Effector memory CD8-positive, alpha-beta T cell (primary cell): ENCODE measurements around the gene ERC1.

Source experiments
- ATAC-seq: fragments of 150-1000 bp; cut with Tn5 transposase; replicated peaks from 2 replicates; pipeline ENCODE4 v1.10.0; 2021; ENCODE audit warnings: mild to moderate bottlenecking, moderate library complexity
- DNase-seq, 3 experiments: peaks; one replicate each; pipeline ENCODE4 v3.0.0; 2021
- H3K27ac Mint-ChIP-seq, 2 donors: one replicate each; pipeline ENCODE4 v1.8.0; 2022; ENCODE audit warnings: mild to moderate bottlenecking in 2 of 2, mixed read lengths in 2 of 2, moderate library complexity in 2 of 2
- H3K27me3 Mint-ChIP-seq, 2 donors: one replicate each; pipeline ENCODE4 v1.8.0; 2022; ENCODE audit warnings: mixed read lengths in 2 of 2
- H3K36me3 Mint-ChIP-seq: one replicate; pipeline ENCODE4 v1.8.0; 2022; ENCODE audit warnings: mild to moderate bottlenecking, moderate library complexity, mixed read lengths; ENCODE audit not compliant: insufficient read depth
- H3K4me1 Mint-ChIP-seq, 2 donors: one replicate each; pipeline ENCODE4 v1.8.0; 2022; ENCODE audit warnings: low read depth in 2 of 2, mixed read lengths in 2 of 2
- H3K4me3 Mint-ChIP-seq, 2 donors: one replicate each; pipeline ENCODE4 v1.8.0; 2022; ENCODE audit warnings: mild to moderate bottlenecking in 2 of 2, mixed read lengths in 2 of 2, moderate library complexity in 2 of 2
- H3K9me3 Mint-ChIP-seq, 2 donors: one replicate each; pipeline ENCODE4 v1.8.0; 2022; ENCODE audit warnings: mixed read lengths in 2 of 2

ERC1 gene

GRCh38 chr12:1382826-1383225 is 391.8 kb downstream of the ERC1 start:
- no peak overlapping the region for H3K27ac Mint-ChIP-seq
- H3K9me3 Mint-ChIP-seq, result no peaks in the 10 kb centered on the region
- H3K36me3 Mint-ChIP-seq, result no peaks in the 10 kb centered on the region
- no peak for ATAC-seq
- DNase-seq, result no peak
- H3K27me3 Mint-ChIP-seq, result no peaks in the 10 kb centered on the region
- no peak overlapping the region for H3K4me3 Mint-ChIP-seq
- no peaks in the 10 kb centered on the region for H3K4me1 Mint-ChIP-seq

DNA sequence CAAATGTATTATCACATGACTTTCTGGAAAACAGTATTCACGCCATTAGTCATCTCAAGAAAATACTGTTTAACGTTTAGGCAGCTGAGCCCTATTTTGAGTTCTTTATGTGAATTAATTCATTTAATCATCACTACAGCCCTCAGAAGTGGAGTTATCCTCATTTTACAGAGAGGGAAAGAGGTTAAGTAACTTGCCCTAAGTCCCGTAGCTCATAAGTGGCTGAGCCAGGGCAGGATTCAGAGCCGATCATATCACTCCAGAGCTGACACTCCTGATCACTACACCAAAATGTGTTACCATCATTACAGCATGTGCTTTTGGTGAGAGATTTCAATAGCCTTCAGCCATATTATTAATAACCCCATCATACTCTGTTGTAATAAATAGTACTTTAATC is 392.7 kb downstream of the ERC1 start:
- no peak for ATAC-seq
- H3K27ac Mint-ChIP-seq, result no peak overlapping the region
- H3K36me3 Mint-ChIP-seq, result no peaks in the 10 kb centered on the region
- H3K27me3 Mint-ChIP-seq, result no peaks in the 10 kb centered on the region
- H3K4me3 Mint-ChIP-seq, result no peak overlapping the region
- no peaks in the 10 kb centered on the region for H3K9me3 Mint-ChIP-seq
- H3K4me1 Mint-ChIP-seq, result no peaks in the 10 kb centered on the region
- DNase-seq, result no peak

- Mint-ChIP-seq H3K9me3 (no peaks in the 10 kb centered on the region), H3K27ac (no peak overlapping the region), H3K4me3 (no peak overlapping the region), H3K27me3 (no peaks in the 10 kb centered on the region), H3K36me3 (no peaks in the 10 kb centered on the region), H3K4me1 (no peaks in the 10 kb centered on the region)
- DNase-seq (no peak), ATAC-seq (no peak)
Observed at GRCh38 chr12:1384910-1385309, 393.9 kb downstream of the ERC1 start.

- no peaks in the 10 kb centered on the region for H3K36me3 Mint-ChIP-seq
- H3K27me3 Mint-ChIP-seq, result no peaks in the 10 kb centered on the region
- ATAC-seq, result no peak
- H3K27ac Mint-ChIP-seq, result no peak overlapping the region
- H3K4me1 Mint-ChIP-seq, result no peaks in the 10 kb centered on the region
- H3K9me3 Mint-ChIP-seq, result peaks cover 0 to 7% of the 10 kb centered on the region in 2 donors
- DNase-seq, result no peak
- H3K4me3 Mint-ChIP-seq, result no peak overlapping the region
Observed at GRCh38 chr12:1391722-1392121, 400.7 kb downstream of the ERC1 start.

DNA sequence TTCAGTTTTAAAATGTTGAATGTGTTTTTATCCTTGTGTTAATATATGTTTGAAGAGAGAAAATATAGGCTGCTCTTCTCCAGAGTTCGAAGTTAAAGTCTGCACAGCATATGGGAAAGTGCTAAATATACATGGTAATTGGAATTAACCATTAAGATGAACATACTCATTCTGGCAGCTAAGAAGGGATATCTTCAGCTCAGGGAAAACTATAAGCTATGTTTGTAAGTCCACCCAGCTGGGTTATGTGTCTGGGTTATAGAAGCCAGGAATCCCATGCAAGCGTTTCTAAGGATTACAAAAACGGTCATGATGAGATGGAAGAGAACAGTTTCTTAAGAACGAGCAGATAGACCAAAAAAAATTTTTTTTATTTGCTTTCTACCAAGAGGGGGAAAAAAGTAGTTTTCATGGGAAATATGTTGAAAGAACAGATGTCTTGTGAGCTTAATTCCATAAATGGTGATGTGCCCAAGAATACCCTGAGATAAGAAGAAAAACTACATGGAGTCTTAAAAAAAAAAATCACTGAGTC is 404.5 kb downstream of the ERC1 start:
- peaks cover 0 to 7% of the 10 kb centered on the region in 2 donors for H3K9me3 Mint-ChIP-seq
- H3K36me3 Mint-ChIP-seq, result no peaks in the 10 kb centered on the region
- H3K27ac Mint-ChIP-seq, result no peak overlapping the region
- ATAC-seq, result no peak
- no peak for DNase-seq
- H3K4me1 Mint-ChIP-seq, result no peaks in the 10 kb centered on the region
- no peak overlapping the region for H3K4me3 Mint-ChIP-seq
- H3K27me3 Mint-ChIP-seq, result no peaks in the 10 kb centered on the region

- no peaks in the 10 kb centered on the region for H3K27me3 Mint-ChIP-seq
- H3K4me1 Mint-ChIP-seq, result no peaks in the 10 kb centered on the region
- no peak overlapping the region for H3K27ac Mint-ChIP-seq
- H3K4me3 Mint-ChIP-seq, result no peak overlapping the region
- H3K36me3 Mint-ChIP-seq, result no peaks in the 10 kb centered on the region
- H3K9me3 Mint-ChIP-seq, result no peaks in the 10 kb centered on the region
- ATAC-seq (no peak), DNase-seq (no peak)
Observed at GRCh38 chr12:1398673-1399072, 407.6 kb downstream of the ERC1 start.

GRCh38 chr12:1401891-1402290 is 410.9 kb downstream of the ERC1 start:
- H3K27ac Mint-ChIP-seq, result no peak overlapping the region
- no peak for ATAC-seq
- no peak for DNase-seq
- H3K4me1 Mint-ChIP-seq, result no peaks in the 10 kb centered on the region
- no peaks in the 10 kb centered on the region for H3K36me3 Mint-ChIP-seq
- no peak overlapping the region for H3K4me3 Mint-ChIP-seq
- H3K27me3 Mint-ChIP-seq, result no peaks in the 10 kb centered on the region
- H3K9me3 Mint-ChIP-seq, result no peaks in the 10 kb centered on the region

DNA sequence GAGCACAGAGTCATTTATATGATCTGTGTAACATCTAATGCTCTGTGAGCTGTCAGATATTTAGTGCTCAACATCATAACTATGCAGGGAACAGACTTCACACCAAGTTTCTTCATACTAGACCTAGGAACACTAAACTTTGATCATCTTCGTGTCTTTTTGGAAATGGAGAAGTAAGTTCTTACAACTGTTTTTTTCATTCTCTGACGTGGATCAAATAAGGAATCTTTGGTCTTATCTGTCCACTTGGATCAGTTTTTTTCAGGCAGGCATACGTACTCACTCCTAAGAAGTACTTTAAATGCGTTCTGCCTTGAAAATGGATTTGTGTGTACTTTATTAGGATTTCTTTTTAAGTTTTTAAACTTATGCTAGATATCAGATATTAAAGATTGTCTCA is 412.4 kb downstream of the ERC1 start:
- no peak overlapping the region for H3K27ac Mint-ChIP-seq
- H3K27me3 Mint-ChIP-seq, result no peaks in the 10 kb centered on the region
- DNase-seq (no peak), ATAC-seq (no peak)
- H3K36me3 Mint-ChIP-seq, result no peaks in the 10 kb centered on the region
- no peaks in the 10 kb centered on the region for H3K4me1 Mint-ChIP-seq
- H3K4me3 Mint-ChIP-seq, result no peak overlapping the region
- H3K9me3 Mint-ChIP-seq, result no peaks in the 10 kb centered on the region

DNA sequence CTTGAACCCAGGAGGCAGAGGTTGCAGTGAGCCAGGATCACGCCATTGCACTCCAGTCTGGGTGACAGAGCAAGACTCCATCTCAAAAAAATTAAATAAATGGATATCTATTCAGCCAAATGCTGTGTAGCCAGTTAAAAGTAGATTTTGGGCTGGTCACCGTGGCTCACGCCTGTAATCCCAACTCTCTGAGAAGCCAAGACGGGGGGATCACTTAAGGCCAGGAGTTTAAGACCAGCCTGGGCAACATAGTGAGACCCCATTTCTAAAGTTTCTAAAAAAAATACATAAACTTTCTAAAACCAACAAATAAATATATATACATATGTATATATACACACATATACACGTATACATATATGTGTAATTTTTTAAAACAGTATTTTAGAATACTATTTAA is 414.6 kb downstream of the ERC1 start:
- no peaks in the 10 kb centered on the region for H3K9me3 Mint-ChIP-seq
- no peaks in the 10 kb centered on the region for H3K4me1 Mint-ChIP-seq
- H3K36me3 Mint-ChIP-seq, result peaks cover 7% of the 10 kb centered on the region
- ATAC-seq (no peak), DNase-seq (no peak)
- no peak overlapping the region for H3K4me3 Mint-ChIP-seq
- no peak overlapping the region for H3K27ac Mint-ChIP-seq
- no peaks in the 10 kb centered on the region for H3K27me3 Mint-ChIP-seq

DNA sequence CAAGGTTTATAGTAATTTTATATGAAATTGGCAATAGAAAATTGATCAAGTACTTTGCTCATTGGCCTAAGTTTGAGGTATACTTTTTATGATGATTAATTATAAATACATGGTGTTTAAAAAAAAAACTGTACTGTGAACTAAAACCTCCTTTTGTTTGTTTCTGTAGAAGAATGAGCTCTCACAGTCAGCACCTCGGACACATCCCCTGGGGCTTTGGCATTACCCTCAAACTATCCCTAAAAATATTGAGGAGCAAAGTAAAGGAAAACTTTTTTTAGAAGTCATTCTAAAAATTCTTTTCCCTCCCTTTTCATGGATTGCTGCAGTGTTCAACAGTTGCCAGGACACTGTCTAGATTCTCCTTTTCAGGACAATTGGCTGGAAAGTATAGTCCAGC is 419.8 kb downstream of the ERC1 start:
- no peak for DNase-seq
- no peak overlapping the region for H3K27ac Mint-ChIP-seq
- no peaks in the 10 kb centered on the region for H3K4me1 Mint-ChIP-seq
- no peaks in the 10 kb centered on the region for H3K9me3 Mint-ChIP-seq
- no peak for ATAC-seq
- peaks cover 7% of the 10 kb centered on the region for H3K36me3 Mint-ChIP-seq
- no peak overlapping the region for H3K4me3 Mint-ChIP-seq
- H3K27me3 Mint-ChIP-seq, result no peaks in the 10 kb centered on the region

DNA sequence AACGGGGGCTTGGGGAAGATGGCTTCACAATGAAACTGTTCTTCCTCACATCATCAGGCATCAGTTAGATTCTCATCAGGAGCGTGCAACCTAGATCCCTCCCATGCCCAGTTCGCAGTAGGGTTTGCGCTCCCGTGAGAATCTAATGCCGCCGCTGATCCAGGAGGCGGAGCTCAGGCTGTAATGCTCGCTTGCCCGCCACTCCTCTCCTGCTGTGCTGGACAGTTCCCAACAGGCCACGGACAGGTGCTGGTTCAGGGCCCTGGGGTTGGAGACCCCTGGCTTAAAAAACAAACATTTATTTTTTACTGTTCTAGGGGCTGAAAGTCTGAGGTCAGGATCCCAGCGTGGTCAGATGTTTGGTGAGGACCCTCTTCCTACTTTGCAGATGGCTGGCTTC is 422.9 kb downstream of the ERC1 start:
- Mint-ChIP-seq H3K27me3 (no peaks in the 10 kb centered on the region), H3K4me3 (no peak overlapping the region), H3K36me3 (peaks cover 4% of the 10 kb centered on the region), H3K4me1 (no peaks in the 10 kb centered on the region), H3K27ac (no peak overlapping the region), H3K9me3 (no peaks in the 10 kb centered on the region)
- no peak for DNase-seq
- no peak for ATAC-seq

DNA sequence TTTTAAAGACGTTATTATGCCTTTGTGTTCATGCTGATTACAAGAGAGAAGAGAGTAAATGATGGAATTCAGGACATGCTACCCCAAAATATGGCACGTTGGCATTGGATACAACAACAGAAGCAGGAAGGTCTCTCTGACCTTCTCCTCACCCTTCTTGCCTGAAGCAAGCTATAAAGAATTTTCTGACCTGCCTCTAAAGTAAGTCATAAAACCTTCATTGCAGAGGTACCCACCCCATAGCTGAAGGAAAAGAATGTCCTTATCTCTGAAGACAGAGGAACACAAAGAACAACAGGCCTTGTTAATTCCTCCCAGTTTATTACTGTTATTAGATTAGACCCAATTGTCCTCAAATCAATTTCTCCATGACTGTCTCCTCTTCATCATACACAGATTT is 427.1 kb downstream of the ERC1 start:
- Mint-ChIP-seq H3K27ac (no peak overlapping the region), H3K27me3 (no peaks in the 10 kb centered on the region), H3K4me3 (no peak overlapping the region), H3K9me3 (peaks cover 0 to 4% of the 10 kb centered on the region in 2 donors), H3K36me3 (peaks cover 3% of the 10 kb centered on the region), H3K4me1 (peaks cover 8 to 10% of the 10 kb centered on the region in 2 donors)
- no peak for DNase-seq
- no peak for ATAC-seq

DNA sequence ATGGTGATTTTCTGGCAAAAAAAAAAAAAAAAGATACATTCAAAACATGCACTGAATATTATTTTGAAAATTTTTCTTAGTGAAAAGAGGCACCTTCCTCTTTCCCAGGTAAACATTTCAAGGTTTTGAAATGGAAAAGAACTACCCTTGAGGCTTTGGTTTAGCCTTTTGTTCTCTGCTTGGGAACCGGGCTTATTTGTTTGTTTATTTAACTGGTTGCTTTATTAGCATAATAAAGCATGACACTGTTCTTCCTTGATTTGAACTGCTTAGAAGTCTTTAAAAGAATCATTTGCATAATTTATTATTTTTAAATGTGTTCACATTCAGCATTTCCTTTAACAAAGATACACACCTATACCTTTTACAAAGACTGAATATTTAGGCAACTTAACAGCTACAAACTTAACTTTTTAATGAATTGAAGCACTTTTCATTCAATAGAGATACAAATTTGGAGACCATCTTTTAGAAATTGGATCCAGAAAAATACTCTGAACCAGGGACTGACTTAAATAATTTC is 428.9 kb downstream of the ERC1 start:
- ATAC-seq, result no peak
- H3K27me3 Mint-ChIP-seq, result no peaks in the 10 kb centered on the region
- no peak overlapping the region for H3K4me3 Mint-ChIP-seq
- H3K27ac Mint-ChIP-seq, result no peak overlapping the region
- peaks cover 0 to 4% of the 10 kb centered on the region in 2 donors for H3K9me3 Mint-ChIP-seq
- no peak for DNase-seq
- H3K4me1 Mint-ChIP-seq, result peaks cover 9 to 11% of the 10 kb centered on the region in 2 donors
- H3K36me3 Mint-ChIP-seq, result peaks cover 3% of the 10 kb centered on the region

- no peak for ATAC-seq
- Mint-ChIP-seq H3K9me3 (peaks cover 0 to 4% of the 10 kb centered on the region in 2 donors), H3K36me3 (peaks cover 3% of the 10 kb centered on the region), H3K4me3 (no peak overlapping the region), H3K27ac (no peak overlapping the region), H3K27me3 (no peaks in the 10 kb centered on the region), H3K4me1 (peaks cover 9 to 11% of the 10 kb centered on the region in 2 donors)
- no peak for DNase-seq
Observed at GRCh38 chr12:1421091-1421846, 430.2 kb downstream of the ERC1 start.
